HG02678 (cell line): ENCODE data around the gene NLRP6.
"Not testable (repeated sequence)": the region's sequence is repeated elsewhere in the genome, so short reads cannot be mapped to it uniquely, and the experiment has no call there.

ENCODE experiments used
- ATAC-seq: cut with Tn5 transposase; IDR thresholded peaks from one replicate; pipeline ENCODE4 v1.9.1; 2021; ENCODE audit warnings: mild to moderate bottlenecking, moderate library complexity; ENCODE audit not compliant: unreplicated experiment

NLRP6 gene

DNA sequence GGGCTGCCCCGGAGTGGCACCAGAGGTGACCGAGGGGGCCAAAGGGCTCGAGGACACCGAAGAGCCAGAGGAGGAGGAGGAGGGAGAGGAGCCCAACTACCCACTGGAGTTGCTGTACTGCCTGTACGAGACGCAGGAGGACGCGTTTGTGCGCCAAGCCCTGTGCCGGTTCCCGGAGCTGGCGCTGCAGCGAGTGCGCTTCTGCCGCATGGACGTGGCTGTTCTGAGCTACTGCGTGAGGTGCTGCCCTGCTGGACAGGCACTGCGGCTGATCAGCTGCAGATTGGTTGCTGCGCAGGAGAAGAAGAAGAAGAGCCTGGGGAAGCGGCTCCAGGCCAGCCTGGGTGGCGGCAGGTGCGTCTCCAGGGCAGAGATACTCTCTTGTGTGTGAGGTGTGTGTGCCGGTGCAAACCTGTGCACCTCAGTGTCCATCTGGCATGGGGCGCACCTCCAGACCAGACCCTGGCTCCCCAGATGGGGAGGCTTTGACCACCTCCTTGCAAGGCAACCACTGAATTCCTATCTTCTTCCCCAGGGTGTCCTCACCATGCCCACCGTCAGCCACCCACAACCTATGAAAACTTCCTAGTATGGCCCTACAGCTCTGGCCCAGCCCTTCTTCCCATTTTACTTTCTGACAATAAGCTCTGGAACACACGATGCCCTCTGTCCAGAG lies 3.4 kb downstream of the NLRP6 start:
- no peak for ATAC-seq

DNA sequence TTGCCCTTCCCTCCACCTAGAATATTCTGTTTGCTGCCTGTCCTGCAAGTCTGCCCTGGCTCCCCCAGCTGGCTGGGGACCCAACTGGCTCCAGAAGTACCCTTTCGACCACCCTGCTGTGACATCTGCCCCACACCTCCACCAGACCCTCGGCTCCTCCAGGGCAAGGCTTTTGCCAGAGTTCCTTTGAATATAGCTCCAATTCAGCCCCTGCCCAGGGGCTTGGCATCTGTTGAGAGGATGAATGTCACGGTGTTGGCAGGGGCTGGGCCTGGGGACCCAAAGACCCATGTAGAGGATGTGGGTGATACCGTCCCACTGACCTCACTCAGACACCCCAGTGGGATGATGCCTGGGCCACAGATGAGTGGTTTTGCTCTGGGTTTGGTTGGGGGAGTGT lies 4.0 kb downstream of the NLRP6 start:
- ATAC-seq = no peak

DNA sequence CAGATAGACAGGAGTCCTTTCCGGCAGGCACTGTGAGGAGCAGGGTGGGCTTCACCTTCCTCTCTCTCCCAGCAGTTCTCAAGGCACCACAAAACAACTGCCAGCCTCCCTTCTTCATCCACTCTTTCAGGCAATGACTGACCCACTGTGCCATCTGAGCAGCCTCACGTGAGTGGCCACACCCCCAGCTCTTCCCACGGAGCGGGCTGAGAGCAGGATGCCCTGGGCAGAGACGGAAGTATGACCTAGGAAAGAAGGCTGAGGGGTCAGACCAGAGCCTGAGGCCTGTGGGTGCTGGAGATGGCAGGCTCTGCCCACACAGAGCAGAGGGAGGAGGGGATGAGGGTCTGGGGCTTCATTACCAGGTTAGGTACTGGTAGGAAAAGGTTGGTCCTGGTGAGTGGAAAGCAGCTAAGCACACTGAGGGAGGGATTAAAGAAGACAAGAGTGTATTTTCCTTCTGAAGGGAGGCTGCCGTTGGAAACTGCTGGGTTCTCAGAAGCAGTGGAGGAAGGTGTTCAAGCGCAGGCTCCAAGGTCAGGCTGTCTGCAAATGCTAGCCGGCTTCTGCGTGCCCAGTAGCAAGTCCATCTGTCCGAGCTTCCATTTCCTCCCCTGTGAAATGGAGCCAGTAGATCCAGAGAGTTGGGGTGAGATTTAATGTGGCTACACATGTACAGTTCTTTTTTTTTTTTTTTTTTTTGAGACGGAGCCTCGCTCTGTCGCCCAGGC lies 4.6 kb downstream of the NLRP6 start:
- ATAC-seq = no peak

DNA sequence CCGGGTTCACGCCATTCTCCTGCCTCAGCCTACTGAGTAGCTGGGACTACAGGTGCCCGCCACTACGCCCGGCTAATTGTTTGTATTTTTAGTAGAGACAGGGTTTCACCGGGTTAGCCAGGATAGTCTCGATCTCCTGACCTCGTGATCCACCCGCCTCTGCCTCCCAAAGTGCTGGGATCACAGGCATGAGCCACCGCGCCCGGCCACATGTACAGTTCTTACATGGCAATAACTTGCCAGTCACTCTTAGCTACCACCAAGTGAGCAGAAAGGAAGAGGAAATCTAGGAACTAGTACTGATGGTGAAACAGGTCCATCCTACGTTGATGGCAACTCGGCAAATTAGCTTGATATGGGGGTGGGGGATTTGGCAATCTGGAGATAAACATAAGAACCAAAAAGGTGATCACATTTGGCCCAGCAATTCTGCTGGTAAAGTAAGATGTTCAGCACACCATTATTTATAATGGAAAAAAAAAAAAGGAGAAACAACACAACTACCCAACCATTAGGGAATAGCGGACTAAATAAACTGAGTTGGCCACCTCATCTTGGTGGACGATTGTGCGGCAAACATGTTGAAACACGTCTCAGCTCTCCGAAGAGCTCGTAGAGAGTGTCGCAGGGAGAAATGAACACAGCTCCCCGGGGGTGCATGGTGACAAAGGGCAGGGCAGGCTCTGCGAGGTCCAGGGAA lies 5.3 kb downstream of the NLRP6 start:
- no peak for ATAC-seq

DNA sequence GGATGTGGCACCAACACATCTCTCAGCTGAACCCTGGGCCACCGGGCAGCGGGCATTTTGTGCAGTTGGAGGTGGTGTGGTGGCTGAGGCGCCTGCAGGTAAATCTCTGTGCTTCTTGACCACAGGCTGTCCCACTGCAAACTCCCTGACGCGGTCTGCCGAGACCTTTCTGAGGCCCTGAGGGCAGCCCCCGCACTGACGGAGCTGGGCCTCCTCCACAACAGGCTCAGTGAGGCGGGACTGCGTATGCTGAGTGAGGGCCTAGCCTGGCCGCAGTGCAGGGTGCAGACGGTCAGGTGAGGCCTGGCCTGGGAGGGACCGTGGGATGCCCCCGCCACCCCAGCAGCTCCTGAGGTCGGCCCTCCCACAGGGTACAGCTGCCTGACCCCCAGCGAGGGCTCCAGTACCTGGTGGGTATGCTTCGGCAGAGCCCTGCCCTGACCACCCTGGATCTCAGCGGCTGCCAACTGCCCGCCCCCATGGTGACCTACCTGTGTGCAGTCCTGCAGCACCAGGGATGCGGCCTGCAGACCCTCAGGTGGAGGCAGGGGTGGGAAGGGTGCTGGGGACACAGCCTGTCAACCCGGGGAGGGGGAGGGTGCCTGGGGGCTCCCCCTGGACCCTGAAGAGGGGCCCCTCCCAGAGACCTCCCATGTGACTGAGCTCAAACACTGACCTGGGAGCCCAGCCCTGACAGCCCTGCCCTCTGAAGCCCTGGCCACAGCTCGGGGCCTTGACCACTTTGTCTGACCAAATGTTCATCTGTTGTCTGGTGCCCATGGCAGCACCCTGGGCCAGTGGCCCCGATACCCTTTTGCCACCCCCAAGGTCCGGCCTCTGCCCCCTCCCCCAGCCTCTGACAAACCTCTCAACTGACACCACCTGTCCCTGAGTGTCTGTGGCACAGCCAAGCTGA lies 6.2 kb downstream of the NLRP6 start:
- no peak for ATAC-seq

DNA sequence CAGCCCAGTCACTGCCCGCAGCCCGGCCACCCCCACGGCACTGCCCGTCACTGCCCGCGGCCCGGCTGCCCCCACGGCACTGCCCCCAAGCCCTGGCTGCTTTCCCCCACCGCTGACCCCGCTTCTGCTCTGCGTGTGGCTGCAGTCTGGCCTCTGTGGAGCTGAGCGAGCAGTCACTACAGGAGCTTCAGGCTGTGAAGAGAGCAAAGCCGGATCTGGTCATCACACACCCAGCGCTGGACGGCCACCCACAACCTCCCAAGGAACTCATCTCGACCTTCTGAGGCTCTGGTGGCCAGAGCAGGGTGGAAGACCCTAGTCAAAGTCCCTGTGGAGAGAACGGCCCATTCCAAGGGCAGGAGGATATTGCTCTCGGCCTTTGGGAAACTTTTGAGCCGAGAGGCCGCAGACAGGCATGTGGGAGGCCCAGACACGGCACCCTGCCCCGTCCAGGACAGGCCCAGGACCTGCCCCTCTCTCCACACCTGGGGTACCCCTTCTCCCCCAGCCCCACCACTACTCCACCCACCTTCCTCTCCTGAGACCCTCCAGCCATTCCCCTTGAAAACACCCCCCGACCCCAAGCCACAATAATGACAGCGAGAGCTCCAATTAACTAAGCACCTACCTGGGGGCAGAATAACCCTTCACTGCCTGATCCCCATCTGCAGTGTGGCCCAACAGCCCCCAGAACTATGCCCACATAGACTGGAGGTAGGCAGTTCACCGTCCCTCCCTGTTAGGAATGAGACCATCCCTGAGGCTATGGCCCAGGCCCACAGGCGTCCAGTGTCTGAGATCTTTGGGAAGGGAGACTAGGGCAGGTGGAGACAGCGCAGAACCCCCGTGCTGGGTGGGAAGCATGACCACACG lies 7.0 kb downstream of the NLRP6 start:
- no peak for ATAC-seq

DNA sequence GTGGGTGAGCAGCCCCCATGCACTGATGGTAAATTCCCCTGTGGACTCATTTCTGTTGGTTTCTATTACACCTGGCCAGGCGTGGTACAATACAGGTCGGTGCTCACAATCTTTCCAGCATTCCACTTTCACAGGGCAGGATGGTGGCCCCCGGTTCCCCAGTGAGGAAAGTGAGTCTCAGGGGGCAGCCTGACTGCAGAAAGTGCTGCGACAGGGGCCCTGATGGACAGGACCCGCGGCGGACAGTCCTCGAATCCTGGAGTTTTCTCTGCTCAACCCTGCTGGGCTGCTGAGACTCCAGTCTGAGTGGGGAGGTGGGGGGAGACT lies 7.7 kb downstream of the NLRP6 start:
- ATAC-seq = no peak

DNA sequence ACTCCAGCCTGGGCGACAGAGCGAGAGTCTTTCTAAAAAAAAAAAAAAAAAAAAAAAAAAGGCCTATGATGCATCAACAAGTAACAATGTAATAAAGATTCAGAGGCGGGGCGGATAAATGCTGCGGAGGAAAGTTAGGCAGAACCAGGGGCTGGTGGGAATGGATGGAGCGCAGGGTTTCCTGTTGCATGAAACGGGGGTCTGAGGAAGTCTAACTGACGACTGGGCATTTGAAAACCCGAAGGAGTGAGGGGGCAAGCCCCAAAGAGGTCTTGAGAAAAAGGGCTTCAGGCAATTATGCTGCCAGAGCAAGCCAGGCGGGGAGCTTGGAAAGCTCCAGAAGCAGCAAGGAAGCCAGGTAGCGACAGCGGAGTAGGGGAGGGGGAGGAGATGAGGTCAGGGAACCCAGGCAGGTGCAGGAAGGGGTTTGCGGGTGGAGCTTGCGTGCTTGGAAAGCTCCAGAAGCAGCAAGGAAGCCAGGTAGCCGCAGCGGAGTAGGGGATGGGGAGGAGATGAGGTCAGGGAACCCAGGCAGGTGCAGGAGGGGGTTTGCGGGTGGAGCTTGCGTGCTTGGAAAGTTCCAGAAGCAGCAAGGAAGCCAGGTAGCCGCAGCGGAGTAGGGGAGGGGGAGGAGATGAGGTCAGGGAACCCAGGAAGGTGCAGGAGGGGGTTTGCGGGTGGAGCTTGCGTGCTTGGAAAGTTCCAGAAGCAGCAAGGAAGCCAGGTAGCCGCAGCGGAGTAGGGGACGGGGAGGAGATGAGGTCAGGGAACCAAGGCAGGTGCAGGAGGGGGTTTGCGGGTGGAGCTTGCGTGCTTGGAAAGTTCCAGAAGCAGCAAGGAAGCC lies 9.0 kb downstream of the NLRP6 start:
- ATAC-seq = not testable (repeated sequence)

DNA sequence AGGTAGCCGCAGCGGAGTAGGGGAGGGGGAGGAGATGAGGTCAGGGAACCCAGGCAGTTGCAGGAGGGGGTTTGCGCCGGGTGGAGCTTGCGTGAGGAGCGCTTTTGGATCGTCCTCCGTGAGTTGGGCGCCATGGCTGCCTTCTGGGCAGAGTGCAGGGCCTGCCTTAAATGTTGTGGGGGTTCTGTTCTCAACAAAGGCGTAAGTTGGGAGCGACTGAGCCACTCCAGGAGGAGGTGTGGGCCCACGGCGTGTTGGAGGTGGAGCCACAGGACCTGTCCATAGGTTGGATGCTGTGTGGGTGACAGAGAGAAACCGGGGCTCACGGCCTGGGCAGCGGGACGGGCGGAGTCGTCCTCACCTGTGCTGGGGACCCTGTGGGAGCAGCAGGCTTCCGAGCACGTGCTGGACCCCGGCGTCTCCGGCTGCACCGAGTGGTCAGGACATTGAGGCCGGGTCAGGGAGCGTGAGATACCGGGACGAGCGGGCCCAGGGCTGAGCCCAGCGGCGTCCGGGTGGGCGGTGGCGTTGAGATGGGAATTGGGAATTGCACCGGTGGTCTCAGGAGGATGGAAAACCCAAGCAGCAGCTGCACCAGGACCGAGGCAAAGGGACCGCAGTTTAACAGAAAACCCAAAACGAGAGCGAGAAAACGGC lies 9.7 kb downstream of the NLRP6 start:
- ATAC-seq = no peak

DNA sequence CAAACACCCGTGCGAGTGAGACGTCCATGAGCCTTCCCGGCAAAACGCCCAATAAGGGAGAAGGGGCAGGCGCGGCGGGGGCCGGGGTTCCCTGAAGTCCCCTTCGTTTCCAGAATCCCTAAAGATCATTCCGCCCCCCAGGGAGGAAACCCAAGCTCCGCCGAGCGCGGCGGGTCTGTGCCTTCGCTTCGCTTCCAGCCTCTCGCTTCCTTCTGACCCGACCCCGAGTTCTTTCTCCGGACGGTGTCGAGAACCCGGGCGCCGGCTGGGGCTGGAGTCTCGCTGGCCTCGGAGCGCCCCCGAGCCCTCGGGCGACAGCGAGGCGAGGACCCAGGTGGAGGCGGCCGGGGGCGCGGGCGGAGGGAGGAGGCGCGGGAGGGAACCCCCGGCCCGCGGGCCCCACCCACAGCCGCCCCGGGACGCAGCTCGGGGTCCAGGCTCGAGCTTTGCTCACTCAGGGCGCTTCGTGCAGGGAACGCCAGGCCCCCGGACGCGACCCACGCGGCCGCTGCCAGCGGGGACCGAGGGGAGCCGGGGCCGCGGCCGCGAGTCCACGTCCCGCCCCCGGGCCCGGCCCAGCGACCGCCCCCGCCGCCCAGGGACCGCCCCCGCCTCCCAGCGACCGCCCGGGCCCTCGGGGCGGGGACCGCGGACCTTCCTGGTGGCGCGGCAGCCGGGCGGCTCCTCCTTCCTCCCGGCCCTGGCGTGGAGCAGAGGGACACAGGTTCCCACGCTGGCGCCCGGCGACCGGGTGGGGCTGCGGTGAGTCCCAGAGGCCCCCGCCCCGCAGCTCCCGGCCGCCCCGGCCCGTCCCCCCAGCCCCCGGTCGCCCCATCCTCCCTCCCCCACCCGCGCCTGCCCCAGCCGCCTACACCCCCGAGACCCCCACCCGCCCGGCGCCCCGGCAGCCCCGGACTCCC lies 10.5 kb downstream of the NLRP6 start, which contains the start of gene PGGHG:
PGGHG (plus strand) TSS at position 649 of the 920 bp plus-strand sequence. CDS start 691 bp downstream, outside the sequence.
- ATAC-seq = peak; percentile 76

DNA sequence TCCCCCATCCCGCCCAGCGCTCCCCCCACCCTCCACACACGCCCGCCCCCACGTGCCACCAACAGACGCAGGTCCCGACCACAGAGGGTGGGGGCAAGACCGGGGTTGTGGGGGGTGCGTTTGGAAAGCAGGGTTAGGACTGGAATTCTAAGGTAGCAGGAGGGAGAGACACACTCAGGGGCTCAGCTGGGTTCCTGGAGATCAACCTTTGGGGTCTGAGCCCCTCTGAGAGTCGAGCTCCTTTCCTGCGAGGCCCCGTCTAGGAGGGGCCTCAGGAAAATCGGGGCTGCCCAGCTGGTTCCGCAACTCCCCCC lies 11.1 kb downstream of the NLRP6 start:
- no peak for ATAC-seq

DNA sequence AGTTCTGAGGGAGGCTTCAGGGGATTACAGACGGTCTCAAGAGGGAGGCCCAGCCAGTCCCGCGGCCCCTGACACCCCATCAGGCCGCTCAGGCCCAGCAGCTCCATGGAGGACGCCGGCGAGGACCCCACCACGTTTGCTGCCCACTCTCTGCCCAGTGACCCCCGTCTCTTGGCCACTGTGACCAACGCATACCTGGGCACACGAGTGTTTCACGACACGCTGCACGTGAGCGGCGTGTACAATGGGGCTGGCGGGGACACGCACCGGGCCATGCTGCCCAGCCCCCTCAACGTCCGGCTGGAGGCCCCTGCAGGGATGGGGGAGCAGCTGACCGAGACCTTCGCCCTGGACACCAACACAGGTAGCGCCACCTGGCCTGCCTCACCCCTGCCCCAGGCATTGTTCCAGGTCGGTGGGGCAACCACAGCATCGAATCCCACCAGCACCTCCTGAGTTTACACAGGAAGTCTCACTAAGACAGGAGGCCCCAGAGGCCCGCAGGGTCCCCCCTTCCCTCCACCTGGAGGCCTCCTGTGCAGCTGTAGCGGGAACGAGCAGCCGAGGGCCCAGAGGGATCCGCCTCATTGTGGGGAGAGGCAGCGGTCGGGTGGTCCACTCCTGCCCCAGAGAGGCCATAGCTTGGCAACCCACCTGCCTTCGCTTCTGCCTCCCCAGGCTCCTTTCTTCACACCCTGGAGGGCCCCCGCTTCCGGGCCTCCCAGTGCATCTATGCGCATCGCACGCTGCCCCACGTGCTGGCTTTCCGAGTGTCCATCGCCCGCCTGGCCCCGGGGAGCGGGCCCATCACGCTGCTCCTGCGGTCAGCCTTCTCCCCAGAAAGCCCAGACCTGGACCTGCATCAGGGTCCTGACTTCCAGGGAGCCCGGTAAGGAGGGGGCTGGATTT lies 11.8 kb downstream of the NLRP6 start:
- ATAC-seq = no peak

DNA sequence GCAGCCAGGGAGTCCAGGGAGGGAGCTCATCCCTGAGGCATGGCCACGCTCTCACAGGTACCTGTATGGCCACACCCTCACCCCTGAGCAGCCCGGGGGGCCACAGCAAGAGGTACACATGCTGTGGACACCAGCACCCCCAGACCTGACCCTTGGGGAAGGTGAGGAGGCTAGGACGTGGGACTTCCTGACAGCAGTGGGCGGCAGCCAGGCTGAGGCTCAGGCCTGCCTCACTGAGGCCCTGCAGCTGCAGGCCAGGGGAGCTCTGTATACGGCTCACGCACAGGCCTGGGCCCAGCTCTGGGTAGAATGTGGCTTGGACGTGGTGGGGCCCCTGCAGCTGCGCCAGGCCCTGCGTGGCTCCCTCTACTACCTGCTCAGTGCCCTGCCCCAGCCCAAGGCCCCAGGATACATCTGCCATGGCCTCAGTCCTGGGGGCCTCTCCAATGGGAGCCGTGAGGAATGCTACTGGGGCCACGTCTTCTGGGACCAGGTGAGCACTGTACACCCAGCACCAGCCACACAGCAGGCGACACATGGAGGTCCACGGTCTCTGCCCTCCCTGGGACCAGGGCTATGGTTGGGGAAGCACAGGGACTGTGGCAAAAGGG lies 12.5 kb downstream of the NLRP6 start:
- no peak for ATAC-seq

DNA sequence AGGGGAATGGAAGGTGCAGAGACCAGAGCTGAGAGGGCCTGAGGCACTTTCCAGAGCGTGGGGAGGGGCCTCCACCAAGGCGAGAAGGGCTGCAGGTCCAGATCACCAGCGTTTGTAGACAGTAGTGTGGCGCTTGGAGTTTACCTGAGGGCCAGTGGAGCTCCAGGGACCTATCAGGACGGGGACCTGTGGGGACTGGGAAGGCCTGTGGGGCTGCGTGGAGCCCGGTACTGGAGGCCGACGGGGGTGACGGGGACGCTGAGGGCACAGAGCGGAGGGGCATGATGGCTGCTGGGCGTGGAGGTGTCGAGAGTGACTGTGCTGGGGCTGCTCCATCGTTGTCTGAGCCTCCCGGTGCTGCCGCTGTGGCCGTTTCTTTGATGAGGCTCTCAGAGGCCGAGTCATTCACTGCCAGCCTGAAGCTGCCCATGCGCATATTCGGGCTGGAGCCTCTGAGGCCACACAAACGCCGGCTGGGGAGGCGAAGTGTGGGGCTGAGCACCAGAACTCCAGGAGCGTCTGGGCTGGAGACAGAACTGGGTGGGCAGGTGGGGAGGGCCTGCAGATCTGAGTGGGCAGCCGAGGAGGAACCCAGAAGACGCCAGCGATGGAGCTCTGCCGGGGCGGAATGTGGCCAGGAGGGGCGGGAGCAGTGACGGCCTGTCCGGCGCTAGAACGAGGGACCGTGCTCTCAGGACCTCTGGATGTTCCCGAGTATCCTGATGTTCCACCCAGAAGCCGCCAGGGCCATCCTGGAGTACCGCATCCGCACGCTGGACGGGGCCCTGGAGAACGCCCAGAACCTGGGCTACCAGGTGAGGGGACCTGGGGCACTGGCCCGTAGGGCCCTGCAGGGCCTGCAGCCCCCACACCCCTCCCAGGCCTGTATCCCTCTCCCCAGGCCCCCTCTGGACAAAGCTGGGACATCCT lies 13.3 kb downstream of the NLRP6 start:
- ATAC-seq = no peak
